ENCODE data around the gene LRWD1.

- TF ChIP-seq CTCF (IDR thresholded peaks at IDR 0.05) (no peak), POLR2A (IDR thresholded peaks at IDR 0.05) (no peak)
These were observed 46.2 kb upstream of the LRWD1 start for GRCh38 chr7:102418592-102418991.

All from heart left ventricle (tissue), 13 donors.